GM23338 (cell line): ENCODE results near the gene CHAT. TPM values are rescaled to one million over a fixed set of nuclear protein-coding genes. Genes with fewer than 3 reads are reported as not detected.

ENCODE experiments used
- ATAC-seq: fragments of 200-7000 bp; cut with Tn5 transposase; 3 replicates; pipeline ENCODE4 v1.9.1; 2020
- DNase-seq: peaks from one replicate; pipeline ENCODE4 v3.0.0-alpha.2; 2015; ENCODE audit warnings: low spot score
- H2AFZ ChIP-seq: fragments of 200-600 bp; sonication (generic); 2 replicates; pipeline ENCODE4 v1.8.0; 2016; ENCODE audit warnings: antibody characterized with exemption, mild to moderate bottlenecking, moderate library complexity
- H3F3A ChIP-seq: fragments of 200-600 bp; sonication (generic); replicated peaks from 2 replicates; pipeline ENCODE4 v1.8.0; 2017; ENCODE audit warnings: antibody characterized with exemption, mixed run types, low read depth
- H3K27ac ChIP-seq: fragments of 200-600 bp; sonication (generic); 2 replicates; pipeline ENCODE4 v1.6.1; 2016; ENCODE audit warnings: low read depth
- H3K27me3 ChIP-seq: fragments of 200-600 bp; sonication (generic); 2 replicates; pipeline ENCODE4 v1.8.0; 2016; ENCODE audit warnings: mild to moderate bottlenecking, mixed run types, moderate library complexity; ENCODE audit not compliant: insufficient read depth
- H3K36me3 ChIP-seq: fragments of 200-600 bp; sonication (generic); 2 replicates; pipeline ENCODE4 v1.8.0; 2016; ENCODE audit warnings: mild to moderate bottlenecking; ENCODE audit not compliant: insufficient read depth
- H3K4me1 ChIP-seq: fragments of 200-600 bp; sonication (generic); 2 replicates; pipeline ENCODE4 v1.8.0; 2016; ENCODE audit warnings: mild to moderate bottlenecking, moderate library complexity; ENCODE audit not compliant: insufficient read depth
- H3K4me2 ChIP-seq: fragments of 200-600 bp; sonication (generic); 2 replicates; pipeline ENCODE4 v1.7.1; 2017; ENCODE audit warnings: mixed run types
- H3K4me3 ChIP-seq: fragments of 200-600 bp; sonication (generic); 2 replicates; pipeline ENCODE4 v1.6.1; 2016; ENCODE audit warnings: mixed run types
- H3K79me2 ChIP-seq: fragments of 200-600 bp; sonication (generic); replicated peaks from 2 replicates; pipeline ENCODE4 v1.8.0; 2017; ENCODE audit warnings: mild to moderate bottlenecking; ENCODE audit not compliant: insufficient read depth
- H3K9me2 ChIP-seq: fragments of 200-600 bp; sonication (generic); 2 replicates; pipeline ENCODE4 v1.8.0; 2017; ENCODE audit not compliant: insufficient read depth
- H4K20me1 ChIP-seq: fragments of 200-600 bp; sonication (generic); replicated peaks from 2 replicates; pipeline ENCODE4 v1.8.0; 2017; ENCODE audit warnings: mild to moderate bottlenecking; ENCODE audit not compliant: insufficient read depth
- H3K27ac Mint-ChIP-seq: 2 replicates; pipeline ENCODE4 v1.8.0; 2020; ENCODE audit warnings: inconsistent platforms, mild to moderate bottlenecking, moderate library complexity, mixed read lengths
- H3K27me3 Mint-ChIP-seq: 3 replicates; pipeline ENCODE4 v1.8.0; 2022; ENCODE audit warnings: low read depth, mild to moderate bottlenecking, moderate library complexity, mixed read lengths, inconsistent platforms; ENCODE audit not compliant: insufficient read depth, poor library complexity
- H3K36me3 Mint-ChIP-seq: 3 replicates; pipeline ENCODE4 v1.8.0; 2021; ENCODE audit warnings: low read depth, mild to moderate bottlenecking, inconsistent platforms, moderate library complexity, mixed read lengths
- H3K4me1 Mint-ChIP-seq: 3 replicates; pipeline ENCODE4 v1.8.0; 2020; ENCODE audit warnings: mild to moderate bottlenecking, inconsistent platforms, mixed read lengths
- H3K4me3 Mint-ChIP-seq: 3 replicates; pipeline ENCODE4 v1.8.0; 2021; ENCODE audit warnings: moderate library complexity, mild to moderate bottlenecking, inconsistent platforms, mixed read lengths
- H3K9me3 Mint-ChIP-seq: 3 replicates; pipeline ENCODE4 v1.8.0; 2020; ENCODE audit warnings: moderate library complexity, mild to moderate bottlenecking, inconsistent platforms, mixed read lengths
- JUNB ChIP-seq: IDR thresholded peaks from one replicate; pipeline ENCODE4 v1.6.1; 2016; ENCODE audit warnings: antibody characterized with exemption; ENCODE audit not compliant: unreplicated experiment
- NANOG ChIP-seq: IDR thresholded peaks from 2 replicates; pipeline ENCODE4 v1.6.1; 2016; ENCODE audit warnings: antibody characterized with exemption, borderline replicate concordance
- STAT1 ChIP-seq: IDR thresholded peaks from one replicate; pipeline ENCODE4 v1.6.1; 2016; ENCODE audit warnings: antibody characterized with exemption; ENCODE audit not compliant: unreplicated experiment
- ZNF114 ChIP-seq: fragments of 250-450 bp; sonication (Bioruptor Pico); IDR thresholded peaks from 2 replicates; pipeline ENCODE4 v1.5.0; 2020; ENCODE audit warnings: mild to moderate bottlenecking, moderate library complexity
- polyA plus RNA-seq: library from polyadenylated mRNA; unstranded; fragments of >200 nt; fragmentation: Nextera tagmentation; extraction: Ambion mirVana; gene quantifications from 2 replicates; pipeline ENCODE4 v1.2.1, GENCODE V29; 2016
- total RNA-seq: library from RNA; depleted of rRNA; stranded (reverse); fragments of >200 nt; shearing (Covaris generic); gene quantifications from 2 replicates; pipeline ENCODE4 v1.2.3, GENCODE V29; 2014
- TF ChIP-seq, protein P1 (sequence below): fragments of 250-450 bp; sonication (Bioruptor Pico); IDR thresholded peaks from 2 replicates; pipeline ENCODE4 v1.5.0; 2020; ENCODE audit warnings: mild to moderate bottlenecking, moderate library complexity

Gene CHAT
- total and polyA plus RNA-seq, 2 experiments from 2014 or later, result not detected

DNA sequence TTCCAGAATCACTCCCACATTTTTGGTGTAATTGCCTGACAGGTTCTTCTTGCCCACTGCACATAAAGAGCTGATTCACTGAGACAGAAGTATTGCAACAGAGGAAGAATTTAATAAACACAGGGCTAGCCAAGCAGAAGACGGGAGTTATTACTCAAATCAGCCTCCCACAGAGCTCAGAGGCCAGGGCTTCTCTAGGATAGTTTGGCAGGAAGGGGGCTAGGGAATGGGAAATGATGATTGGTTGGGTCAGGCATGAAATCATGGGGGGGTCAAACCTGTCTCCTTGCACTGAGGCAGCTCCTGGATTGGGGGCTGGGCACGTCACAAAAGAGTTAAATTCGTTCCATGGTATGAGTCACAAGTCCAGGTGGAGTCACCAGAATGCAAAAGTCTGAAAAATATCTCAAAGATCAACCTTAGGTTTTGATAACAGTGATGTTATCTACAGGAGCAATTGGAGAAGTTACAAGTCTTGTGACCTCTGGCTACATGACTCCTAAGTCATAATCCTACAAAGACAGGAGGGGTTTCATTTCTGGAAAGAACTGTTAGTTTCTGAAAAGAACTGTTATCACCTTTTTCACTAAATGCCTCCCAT is 44.7 kb upstream of the CHAT start:
- no peaks in the 10 kb centered on the region for H3K36me3 ChIP-seq
- Mint-ChIP-seq H3K4me3 (no peak overlapping the region), H3K9me3 (peaks cover 14% of the 10 kb centered on the region), H3K27me3 (peaks cover 3% of the 10 kb centered on the region), H3K27ac (no peak overlapping the region), H3K36me3 (no peaks in the 10 kb centered on the region), H3K4me1 (no peaks in the 10 kb centered on the region)
- no peaks in the 10 kb centered on the region for H3K4me1 ChIP-seq
- H3K4me2 ChIP-seq, result no peak overlapping the region
- H3K27ac ChIP-seq, result no peak overlapping the region
- no peak overlapping the region for H3K4me3 ChIP-seq
- no peaks in the 10 kb centered on the region for H3F3A ChIP-seq
- no peaks in the 10 kb centered on the region for H4K20me1 ChIP-seq
- TF ChIP-seq NANOG, result no peak
- TF ChIP-seq, protein P1, sequence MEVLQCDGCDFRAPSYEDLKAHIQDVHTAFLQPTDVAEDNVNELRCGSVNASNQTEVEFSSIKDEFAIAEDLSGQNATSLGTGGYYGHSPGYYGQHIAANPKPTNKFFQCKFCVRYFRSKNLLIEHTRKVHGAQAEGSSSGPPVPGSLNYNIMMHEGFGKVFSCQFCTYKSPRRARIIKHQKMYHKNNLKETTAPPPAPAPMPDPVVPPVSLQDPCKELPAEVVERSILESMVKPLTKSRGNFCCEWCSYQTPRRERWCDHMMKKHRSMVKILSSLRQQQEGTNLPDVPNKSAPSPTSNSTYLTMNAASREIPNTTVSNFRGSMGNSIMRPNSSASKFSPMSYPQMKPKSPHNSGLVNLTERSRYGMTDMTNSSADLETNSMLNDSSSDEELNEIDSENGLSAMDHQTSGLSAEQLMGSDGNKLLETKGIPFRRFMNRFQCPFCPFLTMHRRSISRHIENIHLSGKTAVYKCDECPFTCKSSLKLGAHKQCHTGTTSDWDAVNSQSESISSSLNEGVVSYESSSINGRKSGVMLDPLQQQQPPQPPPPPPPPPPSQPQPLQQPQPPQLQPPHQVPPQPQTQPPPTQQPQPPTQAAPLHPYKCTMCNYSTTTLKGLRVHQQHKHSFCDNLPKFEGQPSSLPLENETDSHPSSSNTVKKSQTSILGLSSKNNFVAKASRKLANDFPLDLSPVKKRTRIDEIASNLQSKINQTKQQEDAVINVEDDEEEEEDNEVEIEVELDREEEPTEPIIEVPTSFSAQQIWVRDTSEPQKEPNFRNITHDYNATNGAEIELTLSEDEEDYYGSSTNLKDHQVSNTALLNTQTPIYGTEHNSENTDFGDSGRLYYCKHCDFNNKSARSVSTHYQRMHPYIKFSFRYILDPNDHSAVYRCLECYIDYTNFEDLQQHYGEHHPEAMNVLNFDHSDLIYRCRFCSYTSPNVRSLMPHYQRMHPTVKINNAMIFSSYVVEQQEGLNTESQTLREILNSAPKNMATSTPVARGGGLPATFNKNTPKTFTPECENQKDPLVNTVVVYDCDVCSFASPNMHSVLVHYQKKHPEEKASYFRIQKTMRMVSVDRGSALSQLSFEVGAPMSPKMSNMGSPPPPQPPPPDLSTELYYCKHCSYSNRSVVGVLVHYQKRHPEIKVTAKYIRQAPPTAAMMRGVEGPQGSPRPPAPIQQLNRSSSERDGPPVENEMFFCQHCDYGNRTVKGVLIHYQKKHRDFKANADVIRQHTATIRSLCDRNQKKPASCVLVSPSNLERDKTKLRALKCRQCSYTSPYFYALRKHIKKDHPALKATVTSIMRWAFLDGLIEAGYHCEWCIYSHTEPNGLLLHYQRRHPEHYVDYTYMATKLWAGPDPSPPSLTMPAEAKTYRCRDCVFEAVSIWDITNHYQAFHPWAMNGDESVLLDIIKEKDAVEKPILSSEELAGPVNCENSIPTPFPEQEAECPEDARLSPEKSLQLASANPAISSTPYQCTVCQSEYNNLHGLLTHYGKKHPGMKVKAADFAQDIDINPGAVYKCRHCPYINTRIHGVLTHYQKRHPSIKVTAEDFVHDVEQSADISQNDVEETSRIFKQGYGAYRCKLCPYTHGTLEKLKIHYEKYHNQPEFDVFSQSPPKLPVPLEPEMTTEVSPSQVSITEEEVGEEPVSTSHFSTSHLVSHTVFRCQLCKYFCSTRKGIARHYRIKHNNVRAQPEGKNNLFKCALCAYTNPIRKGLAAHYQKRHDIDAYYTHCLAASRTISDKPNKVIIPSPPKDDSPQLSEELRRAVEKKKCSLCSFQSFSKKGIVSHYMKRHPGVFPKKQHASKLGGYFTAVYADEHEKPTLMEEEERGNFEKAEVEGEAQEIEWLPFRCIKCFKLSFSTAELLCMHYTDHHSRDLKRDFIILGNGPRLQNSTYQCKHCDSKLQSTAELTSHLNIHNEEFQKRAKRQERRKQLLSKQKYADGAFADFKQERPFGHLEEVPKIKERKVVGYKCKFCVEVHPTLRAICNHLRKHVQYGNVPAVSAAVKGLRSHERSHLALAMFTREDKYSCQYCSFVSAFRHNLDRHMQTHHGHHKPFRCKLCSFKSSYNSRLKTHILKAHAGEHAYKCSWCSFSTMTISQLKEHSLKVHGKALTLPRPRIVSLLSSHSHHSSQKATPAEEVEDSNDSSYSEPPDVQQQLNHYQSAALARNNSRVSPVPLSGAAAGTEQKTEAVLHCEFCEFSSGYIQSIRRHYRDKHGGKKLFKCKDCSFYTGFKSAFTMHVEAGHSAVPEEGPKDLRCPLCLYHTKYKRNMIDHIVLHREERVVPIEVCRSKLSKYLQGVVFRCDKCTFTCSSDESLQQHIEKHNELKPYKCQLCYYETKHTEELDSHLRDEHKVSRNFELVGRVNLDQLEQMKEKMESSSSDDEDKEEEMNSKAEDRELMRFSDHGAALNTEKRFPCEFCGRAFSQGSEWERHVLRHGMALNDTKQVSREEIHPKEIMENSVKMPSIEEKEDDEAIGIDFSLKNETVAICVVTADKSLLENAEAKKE (CRISPR knock-in tag), result no peak
- TF ChIP-seq JUNB, result no peak
- no peak for DNase-seq
- no peaks in the 10 kb centered on the region for H3K27me3 ChIP-seq
- no peak for ATAC-seq
- H3K79me2 ChIP-seq, result no peaks in the 10 kb centered on the region
- H2AFZ ChIP-seq, result no peak overlapping the region
- 0 out of 2 replicates have a peak, but pooled peaks cover 7% of the 10 kb centered on the region for H3K9me2 ChIP-seq

DNA sequence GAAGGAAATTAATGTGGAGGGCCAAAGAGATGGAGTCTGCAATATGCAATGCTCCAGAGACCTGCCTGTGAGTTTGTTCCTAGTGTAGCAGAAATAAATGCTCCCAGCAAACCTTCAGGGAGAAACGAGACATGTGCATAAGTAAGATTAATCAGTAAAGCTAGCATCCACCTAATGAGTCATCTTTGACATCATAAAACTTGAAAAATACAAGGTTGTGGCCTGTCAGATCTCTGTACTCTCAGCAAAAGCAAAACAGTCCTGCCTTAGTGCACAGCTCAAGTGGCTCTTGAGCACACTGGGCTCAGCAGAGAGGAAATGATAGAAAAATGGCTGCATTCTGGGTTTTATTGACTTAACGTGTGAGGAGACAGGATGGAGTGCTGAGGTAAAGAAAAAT is 42.4 kb upstream of the CHAT start:
- no peak overlapping the region for H3K27ac Mint-ChIP-seq
- Histone ChIP-seq H4K20me1 (no peaks in the 10 kb centered on the region), H3K27me3 (no peaks in the 10 kb centered on the region), H3K4me3 (no peak overlapping the region), H3K36me3 (no peaks in the 10 kb centered on the region), H3K27ac (no peak overlapping the region), H3K4me2 (no peak overlapping the region), H3K4me1 (no peaks in the 10 kb centered on the region), H2AFZ (no peak overlapping the region), H3F3A (no peaks in the 10 kb centered on the region), H3K79me2 (no peaks in the 10 kb centered on the region), H3K9me2 (0 out of 2 replicates have a peak, but pooled peaks cover 7% of the 10 kb centered on the region)
- no peak for ATAC-seq
- peaks cover 3% of the 10 kb centered on the region for H3K27me3 Mint-ChIP-seq
- no peaks in the 10 kb centered on the region for H3K4me1 Mint-ChIP-seq
- H3K36me3 Mint-ChIP-seq, result no peaks in the 10 kb centered on the region
- peaks cover 14% of the 10 kb centered on the region for H3K9me3 Mint-ChIP-seq
- no peak for DNase-seq
- H3K4me3 Mint-ChIP-seq, result no peak overlapping the region
- TF ChIP-seq, protein P1 (CRISPR knock-in tag), result no peak
- no peak for TF ChIP-seq STAT1
- no peak for TF ChIP-seq ZNF114
